T-helper 17 cell (primary cell): ENCODE data around the gene ZNF277. TPM values are rescaled to one million over a fixed set of nuclear protein-coding genes. Genes with fewer than 3 reads are reported as not detected.
"Not testable (repeated sequence)": the region's sequence is repeated elsewhere in the genome, so short reads cannot be mapped to it uniquely, and the experiment has no call there.

Experiments
- ATAC-seq: fragments of 150-1000 bp; cut with Tn5 transposase; 2 replicates; pipeline ENCODE4 v1.10.0; 2021; ENCODE audit warnings: mild to moderate bottlenecking, moderate library complexity
- DNase-seq, 3 donors: peaks; one replicate each; pipeline versions ENCODE4 v3.0.0 to v3.0.0-alpha.2; 2020 to 2021
- H3K9me3 ChIP-seq: one replicate; pipeline ENCODE4 v1.7.0; 2013; ENCODE audit warnings: low read length, mild to moderate bottlenecking; ENCODE audit not compliant: control insufficient read depth, poor library complexity, severe bottlenecking
- H3K27ac Mint-ChIP-seq: one replicate; pipeline ENCODE4 v1.8.0; 2022; ENCODE audit warnings: mild to moderate bottlenecking, moderate library complexity, mixed read lengths
- H3K27me3 Mint-ChIP-seq: one replicate; pipeline ENCODE4 v1.8.0; 2022; ENCODE audit warnings: mixed read lengths
- H3K36me3 Mint-ChIP-seq: one replicate; pipeline ENCODE4 v1.8.0; 2022; ENCODE audit warnings: low read depth, mixed read lengths
- H3K4me1 Mint-ChIP-seq: one replicate; pipeline ENCODE4 v1.8.0; 2022; ENCODE audit warnings: mild to moderate bottlenecking, mixed read lengths
- H3K4me3 Mint-ChIP-seq: one replicate; pipeline ENCODE4 v1.8.0; 2022; ENCODE audit warnings: mild to moderate bottlenecking, moderate library complexity, mixed read lengths
- total RNA-seq, 4 donors: library from RNA in 2 of 4; stranded (reverse) in 2 of 4; gene quantifications; one replicate each; pipeline ENCODE4 v1.2.3 and lab custom pipeline; 2022 to 2026

The ZNF277 gene
- total RNA-seq, 2 donors from 2014 or later: 25.7 to 28.8 TPM

DNA sequence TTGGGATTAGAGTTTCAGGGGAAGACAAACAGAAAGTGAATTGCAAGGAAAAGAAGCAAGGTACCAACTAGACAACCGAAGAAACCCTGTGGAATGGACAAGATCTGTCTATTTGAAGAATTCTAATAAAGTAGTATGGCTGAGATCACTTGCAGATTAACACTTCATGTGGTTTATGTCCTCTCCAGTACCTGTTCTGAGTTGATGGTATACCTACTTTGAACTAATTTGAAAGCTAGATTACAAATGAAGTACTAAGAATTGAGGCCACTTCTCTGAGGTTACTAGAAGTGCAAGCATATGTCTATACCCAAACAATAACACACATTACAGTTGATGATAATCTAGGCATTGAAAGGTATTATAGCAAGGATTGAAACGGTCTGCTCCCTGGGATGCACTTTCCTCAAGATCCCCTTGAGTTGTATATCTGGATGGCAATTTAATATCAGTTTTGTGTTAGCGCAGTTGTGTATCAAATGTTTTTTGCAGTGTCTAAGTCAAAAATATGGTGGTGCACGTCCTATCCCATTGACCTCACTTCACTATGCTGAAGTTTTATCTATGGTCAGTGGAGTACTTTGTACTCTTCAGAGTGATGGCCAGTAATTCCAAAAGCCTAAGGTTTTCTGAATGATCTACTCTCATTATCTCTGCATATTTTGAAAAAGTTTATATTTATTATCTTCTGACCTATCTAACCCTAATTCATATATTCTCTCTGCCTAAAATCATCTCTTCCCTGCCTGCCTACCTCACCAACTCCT lies 25.9 kb downstream of the ZNF277 start:
- DNase-seq (no peak), ATAC-seq (no peak)
- Mint-ChIP-seq H3K36me3 (peaks cover 2% of the 10 kb centered on the region), H3K27ac (no peak overlapping the region), H3K27me3 (no peaks in the 10 kb centered on the region), H3K4me1 (peaks cover 12% of the 10 kb centered on the region), H3K4me3 (no peak overlapping the region)
- H3K9me3 ChIP-seq: no peaks in the 10 kb centered on the region

DNA sequence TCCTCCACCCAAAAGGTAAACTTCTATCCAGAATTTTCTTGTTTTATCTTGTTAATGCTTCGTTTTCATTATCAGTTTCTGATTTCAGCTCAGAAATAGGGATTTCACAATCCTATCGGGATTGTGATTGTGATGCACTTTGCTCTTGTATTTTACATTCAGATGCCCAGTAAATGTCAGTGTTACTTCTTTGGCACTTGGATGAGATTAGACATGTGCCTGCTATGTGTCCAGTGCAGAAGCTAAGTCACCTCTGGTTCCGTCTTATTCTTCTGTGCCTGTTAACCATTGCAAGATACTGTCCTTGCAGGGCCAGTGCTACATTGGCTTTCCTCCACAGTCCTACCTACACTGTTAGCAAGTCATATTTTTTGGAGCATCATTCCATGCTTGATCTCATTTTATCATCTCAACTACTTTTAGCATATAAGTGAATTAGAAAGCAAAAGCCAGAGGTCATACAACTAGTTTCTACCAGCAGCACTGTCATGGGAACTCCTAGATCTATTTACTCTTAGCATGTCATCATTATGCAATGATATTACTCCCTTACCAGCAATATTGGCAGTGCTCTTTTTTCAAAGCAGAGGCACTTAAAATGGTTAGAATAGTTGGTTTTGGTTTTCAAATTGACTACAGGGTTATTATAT lies 26.7 kb downstream of the ZNF277 start:
- ATAC-seq: no peak
- H3K36me3 Mint-ChIP-seq: peaks cover 3% of the 10 kb centered on the region

DNA sequence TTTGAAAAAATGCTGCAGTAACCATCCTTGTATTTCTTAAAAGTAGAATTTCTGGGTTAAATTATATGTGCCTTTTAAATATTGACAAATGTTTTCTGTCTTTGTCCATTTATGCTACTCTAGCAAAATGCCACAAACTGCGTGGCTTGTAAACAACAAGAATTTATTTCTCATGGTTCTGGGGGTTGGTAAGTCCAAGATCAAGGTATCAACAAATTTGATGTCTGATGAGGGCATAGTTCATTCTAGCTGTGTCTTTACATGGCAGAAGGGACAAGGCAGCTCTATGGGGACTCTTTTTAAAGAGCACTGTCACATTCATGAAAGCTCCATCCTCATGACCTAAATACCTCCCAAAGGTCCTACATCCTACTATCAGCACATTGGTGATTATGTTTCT lies 27.7 kb downstream of the ZNF277 start:
- Mint-ChIP-seq H3K27me3 (no peaks in the 10 kb centered on the region), H3K4me3 (no peak overlapping the region), H3K36me3 (peaks cover 3% of the 10 kb centered on the region), H3K27ac (no peak overlapping the region), H3K4me1 (peaks cover 7% of the 10 kb centered on the region)
- DNase-seq: no peak
- ATAC-seq: no peak
- H3K9me3 ChIP-seq: no peaks in the 10 kb centered on the region

More for the DNA sequence above, 26.7 kb downstream of the ZNF277 start:
- H3K27me3 Mint-ChIP-seq: no peaks in the 10 kb centered on the region
- H3K4me3 Mint-ChIP-seq: no peak overlapping the region
- DNase-seq: no peak
- H3K4me1 Mint-ChIP-seq: peaks cover 10% of the 10 kb centered on the region
- no peaks in the 10 kb centered on the region for H3K9me3 ChIP-seq
- no peak overlapping the region for H3K27ac Mint-ChIP-seq

DNA sequence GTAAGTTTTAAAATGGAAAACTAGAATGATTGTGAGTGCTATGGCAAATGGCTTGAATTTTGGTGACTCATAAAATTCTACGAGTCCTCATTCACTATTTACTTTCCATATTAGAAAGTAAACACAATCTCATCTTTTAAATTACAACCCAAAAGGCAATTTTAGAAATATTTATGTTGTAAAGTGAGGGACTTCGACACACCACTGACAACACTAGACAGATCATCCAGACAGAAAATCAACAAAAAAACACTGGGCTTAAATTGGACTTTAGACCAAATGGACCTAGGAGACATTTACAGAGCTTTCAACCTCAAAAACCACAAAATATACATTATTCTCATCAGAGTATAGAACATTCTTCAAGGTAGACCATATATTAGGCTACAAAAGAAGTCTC lies 30.1 kb downstream of the ZNF277 start:
- DNase-seq (no peak), ATAC-seq (no peak)
- peaks cover 3% of the 10 kb centered on the region for H3K36me3 Mint-ChIP-seq
- H3K4me1 Mint-ChIP-seq: peaks cover 8% of the 10 kb centered on the region
- H3K4me3 Mint-ChIP-seq: no peak overlapping the region
- H3K27ac Mint-ChIP-seq: no peak overlapping the region
- no peaks in the 10 kb centered on the region for H3K9me3 ChIP-seq
- H3K27me3 Mint-ChIP-seq: no peaks in the 10 kb centered on the region

DNA sequence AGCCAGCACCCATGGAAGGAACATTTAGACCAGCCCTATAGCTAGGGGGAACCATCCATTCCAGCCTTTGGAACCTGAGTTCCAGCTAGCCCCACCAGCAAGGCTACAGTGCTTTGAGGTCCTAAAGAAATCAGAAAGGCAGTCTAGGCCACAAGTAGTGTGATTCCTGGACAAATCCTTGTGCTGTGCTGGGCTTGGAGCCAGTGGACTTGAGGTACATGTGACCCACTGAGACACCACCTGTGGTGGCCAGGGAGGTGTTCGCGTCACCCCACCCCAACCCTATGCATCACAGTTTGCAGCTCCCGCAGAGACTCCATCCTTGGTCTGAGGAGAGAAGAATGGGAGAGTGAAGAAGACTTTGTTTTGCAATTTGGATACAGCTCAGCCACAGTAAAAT lies 31.8 kb downstream of the ZNF277 start:
- peaks cover 3% of the 10 kb centered on the region for H3K36me3 Mint-ChIP-seq
- peaks cover 6% of the 10 kb centered on the region for H3K4me1 Mint-ChIP-seq
- no peak overlapping the region for H3K27ac Mint-ChIP-seq
- ATAC-seq (no peak), DNase-seq (no peak)
- H3K9me3 ChIP-seq: no peaks in the 10 kb centered on the region
- H3K4me3 Mint-ChIP-seq: no peak overlapping the region
- H3K27me3 Mint-ChIP-seq: no peaks in the 10 kb centered on the region

DNA sequence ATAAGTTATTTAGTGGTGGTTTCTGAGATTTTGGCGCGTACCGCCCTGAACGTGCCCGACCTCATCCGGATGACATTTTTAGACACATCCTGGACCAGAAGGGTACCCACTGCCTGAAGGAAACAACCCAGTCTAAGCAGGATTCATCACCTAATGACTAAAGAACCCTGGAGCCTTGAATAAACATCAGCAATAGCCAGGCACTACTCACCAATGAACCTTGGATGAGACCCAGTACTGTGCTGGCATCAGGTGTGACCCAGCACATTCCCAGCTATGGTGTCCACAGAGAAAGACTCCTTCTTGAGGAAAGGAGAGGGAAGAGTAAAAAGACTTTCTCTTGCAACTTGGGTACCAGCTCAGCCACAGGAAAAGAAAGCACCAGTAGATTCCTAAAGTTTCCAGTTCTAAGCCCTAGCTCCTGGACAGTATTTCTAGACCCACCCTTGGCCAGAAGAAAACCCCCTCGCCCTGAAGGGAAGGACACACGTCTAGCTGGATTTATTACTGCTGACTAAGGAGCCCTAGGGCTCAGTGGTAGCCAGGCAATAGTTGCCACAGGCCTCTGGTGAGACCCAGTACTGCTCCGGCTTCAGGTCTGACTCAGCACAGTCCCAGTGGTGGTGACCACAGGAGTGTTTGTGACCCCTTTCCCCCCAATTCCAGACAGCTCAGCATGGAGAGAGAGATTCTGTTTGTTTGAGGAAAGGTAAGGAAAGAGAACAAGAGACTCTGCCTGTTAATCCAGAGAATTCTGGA lies 32.5 kb downstream of the ZNF277 start:
- ATAC-seq (no peak), DNase-seq (no peak)
- H3K27ac Mint-ChIP-seq: no peak overlapping the region
- no peaks in the 10 kb centered on the region for H3K27me3 Mint-ChIP-seq
- H3K4me1 Mint-ChIP-seq: peaks cover 6% of the 10 kb centered on the region
- peaks cover 3% of the 10 kb centered on the region for H3K36me3 Mint-ChIP-seq
- H3K4me3 Mint-ChIP-seq: no peak overlapping the region
- H3K9me3 ChIP-seq: no peaks in the 10 kb centered on the region

DNA sequence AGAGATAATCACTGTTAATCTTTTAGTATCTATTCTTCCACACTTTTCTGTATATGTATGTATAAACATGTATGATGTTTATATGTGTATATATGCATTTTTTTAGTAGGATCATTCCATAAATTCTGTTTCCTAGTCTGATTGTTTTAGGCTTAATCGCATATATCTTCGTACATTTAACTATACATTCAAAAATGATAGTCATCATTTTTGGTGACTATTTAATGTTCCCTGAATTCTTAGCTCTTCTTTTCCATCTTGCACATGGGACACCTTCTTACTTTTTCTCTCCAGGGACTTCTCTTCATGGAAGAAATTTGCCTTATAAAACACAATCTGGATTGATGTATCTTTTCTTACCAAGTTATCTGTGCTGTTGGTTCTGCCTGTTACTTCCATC lies 42.1 kb downstream of the ZNF277 start:
- H3K4me1 Mint-ChIP-seq: peaks cover 15% of the 10 kb centered on the region
- peaks cover 3% of the 10 kb centered on the region for H3K36me3 Mint-ChIP-seq
- ATAC-seq: no peak
- no peaks in the 10 kb centered on the region for H3K9me3 ChIP-seq
- no peak overlapping the region for H3K4me3 Mint-ChIP-seq
- H3K27ac Mint-ChIP-seq: no peak overlapping the region
- no peaks in the 10 kb centered on the region for H3K27me3 Mint-ChIP-seq
- DNase-seq: no peak

DNA sequence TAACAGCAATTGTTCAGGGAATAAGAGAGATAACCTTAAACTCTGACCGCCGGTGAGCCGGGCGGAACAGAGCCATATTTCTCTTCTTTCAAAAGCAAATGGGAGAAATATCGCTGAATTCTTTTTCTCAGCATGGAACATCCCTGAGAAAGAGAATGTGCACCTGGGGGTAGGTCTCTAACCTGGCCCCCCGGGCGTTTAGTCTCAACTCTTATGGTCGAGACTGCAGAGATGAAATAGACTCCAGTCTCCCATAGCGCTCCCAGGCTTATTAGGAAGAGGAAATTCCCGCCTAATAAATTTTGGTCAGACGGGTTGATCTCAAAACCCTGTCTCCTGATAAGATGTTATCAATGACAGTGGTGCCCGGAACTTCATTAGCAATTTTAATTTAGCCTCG lies 43.5 kb downstream of the ZNF277 start:
- not testable (repeated sequence) for H3K27ac Mint-ChIP-seq, H3K27me3 Mint-ChIP-seq, H3K4me3 Mint-ChIP-seq, H3K36me3 Mint-ChIP-seq, DNase-seq, ATAC-seq, H3K9me3 ChIP-seq
- H3K4me1 Mint-ChIP-seq: peaks cover 23% of the 10 kb centered on the region

DNA sequence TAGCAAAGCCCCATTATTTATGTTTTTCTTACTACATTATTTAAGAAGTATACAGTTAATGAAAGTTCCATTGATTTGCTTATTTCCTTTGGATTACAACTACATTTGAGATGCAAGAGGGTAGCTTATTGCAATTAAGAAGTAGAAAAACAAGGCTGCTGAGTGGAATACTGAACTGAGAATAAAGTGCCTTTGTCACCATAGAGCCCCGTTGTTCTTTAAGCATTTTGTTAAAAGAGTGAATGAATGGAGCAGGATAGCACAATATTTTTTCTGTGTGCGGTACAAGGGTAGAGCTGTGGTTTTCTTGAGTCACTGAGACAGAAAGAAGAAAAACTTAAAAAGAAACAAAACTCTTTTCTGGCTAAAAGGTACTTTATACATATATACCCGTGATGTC lies 45.6 kb downstream of the ZNF277 start:
- ATAC-seq: no peak
- H3K27me3 Mint-ChIP-seq: no peaks in the 10 kb centered on the region
- H3K27ac Mint-ChIP-seq: no peak overlapping the region
- H3K4me1 Mint-ChIP-seq: peaks cover 24% of the 10 kb centered on the region
- H3K4me3 Mint-ChIP-seq: no peak overlapping the region
- no peaks in the 10 kb centered on the region for H3K36me3 Mint-ChIP-seq
- no peak for DNase-seq
- H3K9me3 ChIP-seq: no peaks in the 10 kb centered on the region

DNA sequence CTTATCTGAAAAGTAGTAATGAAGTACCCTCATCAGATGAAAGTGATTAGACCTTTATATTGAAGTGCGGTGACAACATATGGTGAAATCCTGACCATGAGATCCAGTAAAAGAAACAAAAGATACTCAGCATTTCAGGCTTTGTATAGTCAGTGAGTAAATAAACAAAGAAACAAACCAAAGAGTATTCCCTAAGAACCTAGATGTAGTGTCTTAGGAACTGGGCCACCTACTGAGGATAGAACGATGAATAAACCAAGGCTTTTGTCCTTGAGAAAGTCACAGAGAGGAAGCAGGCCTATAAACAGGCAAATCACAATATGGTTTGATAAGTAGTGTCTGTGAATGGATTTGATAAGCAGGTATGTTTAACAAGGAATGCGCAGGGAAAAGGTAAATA lies 46.2 kb downstream of the ZNF277 start:
- H3K4me3 Mint-ChIP-seq: no peak overlapping the region
- no peaks in the 10 kb centered on the region for H3K27me3 Mint-ChIP-seq
- no peak overlapping the region for H3K27ac Mint-ChIP-seq
- no peak for DNase-seq
- ATAC-seq: no peak
- H3K36me3 Mint-ChIP-seq: no peaks in the 10 kb centered on the region
- H3K9me3 ChIP-seq: no peaks in the 10 kb centered on the region
- H3K4me1 Mint-ChIP-seq: peaks cover 24% of the 10 kb centered on the region

DNA sequence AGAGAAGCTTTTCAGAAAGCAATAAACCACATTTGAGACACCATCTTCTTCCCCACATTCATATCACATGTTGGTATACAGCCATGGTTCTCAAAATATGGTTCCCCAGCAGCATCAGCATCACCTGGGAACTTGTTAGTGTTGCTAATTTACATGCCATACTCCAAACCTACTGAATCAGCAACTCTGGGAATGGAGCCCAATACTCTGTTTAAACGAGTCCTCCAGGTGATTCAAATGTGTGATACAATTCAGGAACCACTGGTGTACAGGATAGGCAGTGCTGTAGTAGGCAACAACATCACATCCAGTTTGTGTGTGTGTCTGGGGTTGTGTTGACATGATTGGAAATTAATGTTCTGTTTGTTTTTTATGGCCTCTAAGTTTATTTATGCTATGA lies 47.7 kb downstream of the ZNF277 start:
- H3K36me3 Mint-ChIP-seq: no peaks in the 10 kb centered on the region
- no peaks in the 10 kb centered on the region for H3K27me3 Mint-ChIP-seq
- no peaks in the 10 kb centered on the region for H3K9me3 ChIP-seq
- ATAC-seq (no peak), DNase-seq (no peak)
- no peak overlapping the region for H3K4me3 Mint-ChIP-seq
- peak overlapping the region; percentile 27 for H3K27ac Mint-ChIP-seq
- peaks cover 24% of the 10 kb centered on the region for H3K4me1 Mint-ChIP-seq

DNA sequence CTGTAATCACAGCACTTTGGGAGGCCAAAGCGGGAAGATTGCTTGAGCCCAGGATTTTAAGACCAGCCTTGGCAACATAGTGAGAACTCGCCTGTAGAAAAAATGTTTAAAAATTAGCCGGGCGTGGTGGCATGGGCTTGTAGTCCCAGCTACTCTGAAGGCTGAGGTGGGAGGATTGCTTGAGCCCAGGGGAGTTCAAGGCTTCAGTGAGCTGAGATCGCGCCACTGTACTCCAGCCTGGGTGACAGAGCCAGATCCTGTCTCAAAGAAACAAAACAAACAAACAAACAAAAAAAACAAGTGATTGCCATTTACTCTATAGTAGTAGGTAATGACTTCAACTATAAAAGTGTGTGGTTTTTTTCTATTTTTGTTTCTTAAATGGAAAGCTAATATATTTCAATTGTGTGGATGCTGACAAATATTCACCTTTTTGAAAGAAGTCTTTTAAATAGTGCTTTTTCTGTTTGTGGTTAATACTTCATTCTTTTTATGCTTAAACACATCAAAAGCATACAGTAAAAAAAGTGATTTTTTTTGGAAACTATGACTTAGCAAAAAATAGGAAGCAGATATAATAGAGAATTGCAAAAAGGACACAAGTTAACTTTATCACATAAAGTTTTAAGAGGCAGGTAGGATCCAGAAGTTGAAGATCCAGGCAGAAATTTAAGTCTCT lies 48.4 kb downstream of the ZNF277 start:
- ATAC-seq: no peak
- Mint-ChIP-seq H3K36me3 (no peaks in the 10 kb centered on the region), H3K4me1 (peaks cover 21% of the 10 kb centered on the region), H3K4me3 (no peak overlapping the region), H3K27ac (no peak overlapping the region), H3K27me3 (no peaks in the 10 kb centered on the region)
- no peaks in the 10 kb centered on the region for H3K9me3 ChIP-seq
- no peak for DNase-seq

DNA sequence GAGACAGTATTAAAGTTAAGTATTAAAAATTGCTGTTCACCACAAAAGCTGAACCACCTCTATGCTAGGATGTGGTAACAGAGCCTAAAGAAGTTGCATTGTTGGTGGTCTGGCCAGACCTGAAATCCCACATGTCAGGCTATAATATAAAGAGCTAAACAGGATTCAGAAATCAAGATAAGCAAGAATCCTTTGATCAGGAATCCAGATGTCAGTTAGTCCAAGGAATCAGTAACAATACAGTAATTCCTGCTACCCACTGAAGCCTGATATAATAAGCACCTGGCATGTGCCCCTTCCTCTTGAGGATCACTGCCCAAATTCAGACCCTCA lies 48.9 kb downstream of the ZNF277 start:
- no peak for DNase-seq
- H3K4me1 Mint-ChIP-seq: peaks cover 21% of the 10 kb centered on the region
- no peak overlapping the region for H3K4me3 Mint-ChIP-seq
- H3K27me3 Mint-ChIP-seq: no peaks in the 10 kb centered on the region
- no peaks in the 10 kb centered on the region for H3K36me3 Mint-ChIP-seq
- no peaks in the 10 kb centered on the region for H3K9me3 ChIP-seq
- ATAC-seq: no peak
- no peak overlapping the region for H3K27ac Mint-ChIP-seq
